IPS-11a (cell line): ENCODE measurements around the gene CCDC178.

Experiments used
- H3K4me3 ChIP-seq: one replicate; pipeline ENCODE4 v1.5.1; 2013; ENCODE audit warnings: low read depth, low read length, control low read depth

CCDC178 gene

DNA sequence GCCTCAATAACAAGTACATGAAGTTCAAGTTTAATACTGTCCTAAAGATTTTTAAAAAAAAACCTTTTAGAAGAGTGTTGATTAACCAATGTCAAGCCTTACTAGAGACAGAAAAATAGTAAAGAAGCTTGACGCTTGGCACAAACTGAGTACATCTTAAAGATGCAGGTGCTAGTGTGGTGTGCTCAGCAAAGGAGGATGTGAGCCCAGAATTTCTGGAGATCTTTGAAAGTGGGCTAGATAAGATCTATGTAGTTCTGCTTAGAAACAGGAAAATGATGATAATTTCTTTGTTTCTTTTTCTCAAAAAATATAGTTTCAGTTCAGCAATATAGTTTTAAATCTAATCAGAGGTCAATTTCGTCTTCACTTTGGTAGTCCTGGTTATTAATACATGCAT lies 549.4 kb downstream of the CCDC178 start:
- no peak overlapping the region for H3K4me3 ChIP-seq

- H3K4me3 ChIP-seq, result no peak overlapping the region
Measured at GRCh38 chr18:32889615-32890593, 550.6 kb downstream of the CCDC178 start.

- H3K4me3 ChIP-seq, result no peak overlapping the region
Measured at GRCh38 chr18:32888306-32888705, 552.2 kb downstream of the CCDC178 start.
